GM19035 (cell line): ENCODE data around the gene CA10.

Experiments
- ATAC-seq: cut with Tn5 transposase; IDR thresholded peaks from one replicate; pipeline ENCODE4 v1.9.1; 2021; ENCODE audit not compliant: unreplicated experiment

Gene CA10

DNA sequence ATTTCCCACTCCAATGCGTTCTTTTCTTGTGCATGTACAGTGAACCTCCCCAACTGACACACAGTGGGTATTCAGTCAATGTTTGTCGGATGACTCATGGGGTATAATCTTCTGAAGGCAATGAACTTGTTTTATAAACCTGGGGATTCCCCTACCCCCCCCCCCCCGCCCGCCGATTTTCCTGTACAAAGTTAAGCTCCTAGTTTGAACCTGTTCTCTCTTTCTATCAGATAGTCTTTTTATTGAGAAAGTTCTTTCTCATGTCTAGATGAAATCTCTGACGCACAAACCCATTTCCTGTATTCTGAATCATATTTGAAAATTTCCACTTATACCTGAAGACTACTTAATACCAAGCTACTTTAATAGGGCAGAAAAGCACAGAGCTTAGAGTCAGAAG lies 338.3 kb downstream of the CA10 start:
- no peak for ATAC-seq

DNA sequence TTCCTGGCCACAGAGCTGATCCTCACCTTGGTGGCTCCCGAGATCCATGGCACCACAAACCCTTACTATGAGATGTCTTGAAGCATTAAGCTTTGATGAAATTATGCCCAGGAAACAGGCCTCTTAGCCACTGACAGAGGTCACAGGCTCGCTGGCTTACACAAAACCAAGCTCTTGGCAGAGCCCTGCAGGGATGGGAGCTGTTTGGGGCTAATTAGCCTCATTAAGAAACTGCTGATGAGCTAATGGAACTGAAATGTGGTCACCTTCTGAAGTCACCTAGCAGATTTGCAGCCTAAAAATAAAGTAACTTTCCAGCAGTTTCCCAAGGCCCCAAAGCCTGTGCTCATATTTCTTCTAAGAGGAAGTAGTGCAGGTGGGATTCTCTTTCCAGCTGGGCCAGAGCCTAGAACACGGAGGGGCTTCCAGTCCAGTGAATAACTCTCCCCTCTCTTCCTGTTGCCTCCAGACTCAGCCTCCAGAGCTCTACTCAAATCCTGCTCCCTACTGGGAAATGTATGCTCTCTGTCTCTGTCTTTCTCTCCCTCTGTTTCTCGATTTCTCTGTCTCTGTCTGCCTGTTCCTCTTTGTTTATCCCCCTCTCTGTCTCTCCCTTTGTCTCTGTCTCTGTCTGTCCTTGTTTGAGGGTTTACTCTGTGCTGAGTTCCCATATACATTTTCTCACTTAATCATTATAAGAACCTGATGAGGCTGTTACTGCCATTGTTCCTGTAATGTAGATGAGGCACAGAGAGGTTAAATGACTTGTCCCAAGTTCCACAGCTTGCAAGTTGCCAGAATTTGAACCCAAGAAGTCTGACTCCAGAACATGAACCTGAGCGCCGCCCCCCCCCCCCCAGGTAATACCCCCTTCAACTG lies 338.9 kb downstream of the CA10 start:
- no peak for ATAC-seq

DNA sequence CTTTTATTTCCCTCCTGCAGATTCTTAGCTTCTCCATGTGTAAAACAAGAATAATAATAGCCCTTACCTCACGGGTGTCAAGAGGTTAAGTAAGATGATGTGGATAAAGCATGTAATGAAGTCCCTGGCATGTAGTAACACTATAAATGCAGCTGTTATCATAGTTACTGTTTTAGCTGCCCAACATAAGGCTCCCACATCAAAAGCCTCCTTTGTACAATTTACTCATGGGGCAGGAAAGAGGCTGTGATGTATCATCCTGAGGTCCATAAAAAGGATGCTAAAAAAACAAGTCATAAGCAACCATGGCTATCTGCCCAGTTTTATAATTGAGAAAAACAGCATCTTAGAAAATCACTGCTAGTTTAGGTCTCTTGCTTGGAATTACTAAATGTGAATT lies 339.7 kb downstream of the CA10 start:
- ATAC-seq = no peak

GRCh38 chr17:51817955-51818354 lies 340.6 kb downstream of the CA10 start:
- ATAC-seq = no peak

DNA sequence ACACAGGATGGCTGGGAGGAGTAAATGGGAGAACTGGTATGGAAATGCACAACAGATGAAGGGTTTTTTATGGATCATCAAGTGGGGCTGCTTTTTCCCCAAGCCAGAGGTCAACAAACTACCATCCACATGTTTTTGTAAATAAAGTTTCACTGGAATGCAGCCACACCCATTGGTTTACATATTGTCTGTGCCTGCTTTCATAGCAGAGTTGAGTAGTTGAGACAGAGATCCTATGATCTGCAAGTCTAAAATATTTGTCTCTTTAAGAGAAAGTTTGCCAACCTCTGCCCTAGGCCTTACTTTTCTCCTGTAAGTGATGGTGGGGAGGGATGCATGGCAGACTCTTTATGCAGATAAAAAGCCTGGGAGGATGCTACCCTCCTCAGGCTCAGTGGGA lies 341.4 kb downstream of the CA10 start:
- ATAC-seq = no peak

DNA sequence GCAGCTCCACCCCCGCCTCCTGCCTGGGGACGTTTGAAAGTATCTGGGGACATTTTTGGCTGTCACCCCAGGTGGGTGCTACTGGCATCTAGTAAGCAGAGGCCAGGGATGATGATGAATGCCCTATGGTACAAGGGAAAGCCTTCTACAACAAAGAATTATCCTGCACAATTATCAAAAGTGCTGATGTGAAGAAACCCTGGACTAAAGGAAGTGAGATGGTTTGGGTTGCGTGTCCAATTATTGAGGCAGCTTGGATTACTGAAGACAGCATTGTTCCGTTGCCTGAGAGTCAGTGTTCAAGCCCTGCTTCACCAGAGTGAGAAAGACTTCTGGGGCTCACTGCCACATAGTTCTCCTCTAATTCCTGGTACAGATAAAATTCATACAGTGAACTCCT lies 343.4 kb downstream of the CA10 start:
- no peak for ATAC-seq

- no peak for ATAC-seq
Observed at GRCh38 chr17:51814521-51814920, 344.0 kb downstream of the CA10 start.

DNA sequence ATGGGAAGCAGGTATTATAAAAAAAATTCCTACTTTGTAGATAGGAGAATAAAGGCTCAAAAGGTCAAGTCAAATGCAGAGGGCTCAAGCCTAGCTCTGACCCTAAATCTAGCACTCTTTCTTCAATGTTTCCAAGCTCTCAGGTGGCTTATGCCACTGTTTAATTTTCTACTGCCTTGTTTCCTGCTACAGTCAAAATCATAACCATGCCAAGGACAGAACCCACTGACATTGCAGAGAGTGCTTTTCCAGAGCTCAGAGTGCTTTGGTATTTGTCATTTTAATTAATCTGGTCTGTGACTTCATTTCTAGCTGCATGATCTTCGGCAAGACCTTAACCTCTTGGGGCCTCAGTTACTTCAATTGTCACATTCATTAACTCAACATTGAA lies 344.7 kb downstream of the CA10 start:
- ATAC-seq = no peak

GRCh38 chr17:51813140-51813783 lies 345.3 kb downstream of the CA10 start:
- ATAC-seq = no peak

GRCh38 chr17:51807460-51807859 lies 351.1 kb downstream of the CA10 start:
- no peak for ATAC-seq

DNA sequence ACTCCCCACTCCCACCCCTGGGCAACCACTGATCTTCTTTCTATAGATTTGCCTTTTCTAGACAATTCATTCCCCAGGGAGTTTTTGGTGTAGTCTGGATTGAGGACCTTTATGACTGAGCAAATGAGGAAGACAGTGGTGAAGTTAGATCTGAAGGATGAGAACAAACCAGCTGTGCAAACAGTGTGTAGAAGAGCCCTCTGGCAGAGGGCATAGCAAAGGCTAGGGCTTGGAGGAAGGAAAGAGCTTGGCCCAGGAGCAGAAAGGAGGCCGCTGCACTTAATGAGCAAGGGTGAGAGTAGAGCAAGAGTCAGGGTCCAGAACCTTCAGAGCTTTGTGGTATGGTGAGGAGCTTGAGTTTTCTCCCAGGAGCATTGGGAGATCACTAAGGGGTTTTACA lies 352.7 kb downstream of the CA10 start:
- no peak for ATAC-seq

- ATAC-seq = no peak
Observed at GRCh38 chr17:51805185-51805584, 353.3 kb downstream of the CA10 start.

DNA sequence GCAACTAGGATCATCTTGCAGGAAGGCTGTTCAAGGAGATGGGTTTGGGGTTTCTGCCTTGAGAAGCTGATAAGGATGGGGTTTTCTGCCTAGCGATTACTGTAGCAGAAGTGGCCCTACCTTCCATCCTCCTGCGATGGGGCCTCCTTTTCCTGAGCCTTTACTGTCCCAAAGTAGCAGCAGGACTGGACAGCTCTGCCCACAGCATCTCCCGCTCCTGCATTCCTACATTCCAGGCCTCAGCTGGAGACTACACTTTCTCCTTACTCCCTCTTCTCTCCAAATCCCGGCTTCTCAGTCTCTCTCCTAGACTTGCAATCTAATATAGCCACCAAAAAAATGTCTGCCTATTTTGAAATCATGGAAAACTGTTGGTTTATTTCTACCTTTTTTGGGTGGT lies 355.4 kb downstream of the CA10 start:
- ATAC-seq = no peak

DNA sequence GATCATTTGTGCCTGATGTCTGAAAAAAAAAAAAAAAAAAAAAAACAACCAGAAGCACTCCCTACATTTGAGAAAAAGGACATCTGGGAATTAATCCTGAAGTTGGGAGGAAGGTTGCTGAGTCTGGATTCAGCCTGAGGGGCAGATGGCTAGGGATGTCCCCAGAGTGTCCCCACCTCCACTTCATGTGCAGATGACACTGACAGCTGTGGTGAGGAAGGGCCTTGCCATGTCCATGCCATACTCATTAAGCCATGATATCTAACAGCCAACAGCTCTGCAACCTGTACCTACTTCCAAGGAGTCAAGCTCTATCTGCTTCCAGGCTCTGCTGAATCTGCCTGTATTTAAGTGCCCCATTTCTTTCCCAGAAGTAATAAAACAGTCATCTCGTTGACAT lies 356.0 kb downstream of the CA10 start:
- no peak for ATAC-seq

DNA sequence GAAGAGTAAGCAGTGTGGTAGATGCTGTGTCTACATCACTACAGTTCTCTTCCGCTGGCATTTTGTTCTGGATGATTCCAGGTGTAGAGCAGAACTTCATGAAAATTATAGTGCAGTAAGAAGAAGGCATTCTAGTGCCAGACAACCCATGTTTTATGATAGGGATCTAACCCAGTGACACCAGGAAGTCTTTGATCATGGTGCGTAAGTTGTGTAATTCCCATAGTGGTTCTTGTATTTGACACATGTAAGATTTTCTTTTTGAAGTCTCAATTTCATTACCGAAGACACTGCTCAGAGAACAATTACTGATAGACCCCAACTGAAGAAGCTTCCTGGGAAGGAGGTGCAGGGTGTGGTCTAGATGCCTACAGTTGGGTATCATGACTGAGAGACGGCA lies 356.9 kb downstream of the CA10 start:
- ATAC-seq = no peak

DNA sequence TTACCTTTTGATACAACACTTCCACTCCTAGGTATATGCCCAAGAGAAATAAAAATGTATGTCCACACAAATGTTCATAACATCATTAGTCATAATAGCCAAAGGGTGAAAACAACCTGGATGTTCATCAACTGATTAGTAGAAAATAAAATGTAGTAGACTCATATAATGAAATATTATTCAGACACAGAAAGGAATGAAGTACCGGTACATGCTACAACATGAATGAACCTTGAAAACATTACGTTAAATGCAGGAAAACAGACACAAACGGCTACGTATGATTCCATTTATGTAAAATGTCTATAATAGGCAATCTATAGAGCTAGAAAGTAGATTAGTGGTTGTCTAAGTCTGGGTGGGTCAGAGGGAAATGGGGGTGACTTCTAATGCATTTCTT lies 358.5 kb downstream of the CA10 start:
- ATAC-seq = no peak

DNA sequence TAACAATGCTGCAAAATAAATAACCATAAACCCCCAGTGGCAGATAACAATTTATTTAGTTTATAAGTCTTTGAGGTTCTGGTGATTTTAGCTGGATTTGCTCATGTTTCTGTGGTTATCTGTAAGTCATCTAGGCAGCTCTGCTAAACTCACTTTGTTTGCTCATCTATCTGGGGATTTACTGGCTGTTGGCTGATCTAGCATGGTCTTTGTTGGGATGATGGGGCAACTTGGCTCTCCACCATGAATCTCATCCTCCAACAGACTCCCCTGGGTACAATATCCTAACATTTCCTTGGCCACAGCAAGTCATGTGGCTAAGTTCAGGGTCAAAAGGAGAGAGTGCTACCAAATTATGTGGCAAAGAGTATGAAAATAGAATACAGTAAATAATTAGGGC lies 359.3 kb downstream of the CA10 start:
- ATAC-seq = no peak

GRCh38 chr17:51797150-51797549 lies 361.4 kb downstream of the CA10 start:
- no peak for ATAC-seq

DNA sequence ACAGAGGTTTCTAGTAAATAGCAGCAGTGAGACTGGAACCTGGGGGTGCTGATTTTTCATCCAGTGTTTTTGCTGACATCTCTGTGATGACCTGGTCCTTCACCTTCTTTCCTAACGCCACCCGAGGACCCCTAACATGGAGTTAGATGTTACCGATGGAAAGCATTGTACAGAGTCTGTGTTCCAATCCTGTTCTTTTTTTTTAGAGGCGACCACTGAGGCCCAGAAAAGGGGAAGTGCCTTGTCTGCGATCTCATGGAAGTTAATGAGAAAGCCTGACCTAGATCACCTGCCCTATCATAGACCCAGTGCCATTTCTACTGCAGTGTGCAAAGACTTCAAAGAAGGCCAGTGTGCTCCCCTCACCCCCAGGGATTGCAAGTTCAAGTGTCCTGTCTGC lies 362.5 kb downstream of the CA10 start:
- no peak for ATAC-seq

- no peak for ATAC-seq
Observed at GRCh38 chr17:51795401-51795800, 363.1 kb downstream of the CA10 start.

GRCh38 chr17:51794466-51794865 lies 364.0 kb downstream of the CA10 start:
- no peak for ATAC-seq

- no peak for ATAC-seq
Observed at GRCh38 chr17:51793686-51794085, 364.8 kb downstream of the CA10 start.

GRCh38 chr17:51778842-51779241 lies 379.7 kb downstream of the CA10 start:
- no peak for ATAC-seq
